HG03558 (cell line): Measurements from ENCODE around the gene OGFOD2.
"Not testable (repeated sequence)": the region's sequence is repeated elsewhere in the genome, so short reads cannot be mapped to it uniquely, and the experiment has no call there.

ENCODE experiments used
- ATAC-seq: cut with Tn5 transposase; IDR thresholded peaks from one replicate; pipeline ENCODE4 v1.9.1; 2021; ENCODE audit warnings: moderate number of reproducible peaks; ENCODE audit not compliant: unreplicated experiment; ENCODE audit errors: extremely low read depth

Gene OGFOD2

DNA sequence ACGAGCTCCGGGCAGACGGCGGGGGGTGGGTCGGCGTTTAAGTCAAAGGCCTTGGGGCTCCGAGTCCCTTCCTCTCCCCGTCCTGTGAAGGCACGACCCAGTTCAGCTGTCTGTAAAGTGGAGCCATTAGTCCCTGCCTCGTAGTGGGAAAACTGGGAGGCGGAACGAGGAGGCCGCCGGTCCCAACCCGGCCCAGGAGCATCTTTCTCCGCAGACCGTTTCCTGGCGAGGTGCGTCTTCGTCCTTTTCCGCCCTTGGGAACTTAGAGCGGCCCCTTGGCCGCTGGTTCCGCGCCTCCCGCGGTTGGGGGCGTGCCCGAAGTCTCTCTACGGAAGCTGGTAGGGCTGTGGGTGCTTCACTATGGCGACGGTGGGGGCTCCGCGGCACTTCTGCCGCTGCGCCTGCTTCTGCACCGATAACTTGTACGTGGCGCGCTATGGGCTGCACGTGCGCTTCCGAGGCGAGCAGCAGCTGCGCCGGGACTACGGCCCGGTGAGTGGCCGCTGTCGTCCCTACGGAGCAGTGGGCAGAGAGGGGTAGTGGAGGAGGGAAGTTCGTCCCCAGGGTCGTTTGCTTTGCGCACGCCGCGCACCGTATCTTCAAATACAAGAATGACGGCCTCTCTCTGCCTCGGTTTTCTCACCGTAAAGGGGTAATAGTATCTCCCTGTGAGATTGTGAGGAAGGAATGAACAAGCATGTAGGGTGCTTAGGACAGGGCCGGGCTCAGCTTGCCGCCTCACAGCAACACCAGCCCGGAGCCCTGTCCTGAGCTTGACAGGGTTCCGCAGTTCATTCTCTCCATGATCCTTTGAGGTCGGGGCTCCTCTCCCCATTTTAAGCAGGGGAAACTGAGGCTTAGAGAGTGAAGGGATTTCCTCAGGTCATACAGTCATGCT is at the start of gene OGFOD2:
Gene OGFOD2, plus strand, starts transcription at position 353 of the 898 bp plus-strand sequence. Its CDS starts 8 bp downstream, at position 361.
- ATAC-seq, result peak; percentile 44

DNA sequence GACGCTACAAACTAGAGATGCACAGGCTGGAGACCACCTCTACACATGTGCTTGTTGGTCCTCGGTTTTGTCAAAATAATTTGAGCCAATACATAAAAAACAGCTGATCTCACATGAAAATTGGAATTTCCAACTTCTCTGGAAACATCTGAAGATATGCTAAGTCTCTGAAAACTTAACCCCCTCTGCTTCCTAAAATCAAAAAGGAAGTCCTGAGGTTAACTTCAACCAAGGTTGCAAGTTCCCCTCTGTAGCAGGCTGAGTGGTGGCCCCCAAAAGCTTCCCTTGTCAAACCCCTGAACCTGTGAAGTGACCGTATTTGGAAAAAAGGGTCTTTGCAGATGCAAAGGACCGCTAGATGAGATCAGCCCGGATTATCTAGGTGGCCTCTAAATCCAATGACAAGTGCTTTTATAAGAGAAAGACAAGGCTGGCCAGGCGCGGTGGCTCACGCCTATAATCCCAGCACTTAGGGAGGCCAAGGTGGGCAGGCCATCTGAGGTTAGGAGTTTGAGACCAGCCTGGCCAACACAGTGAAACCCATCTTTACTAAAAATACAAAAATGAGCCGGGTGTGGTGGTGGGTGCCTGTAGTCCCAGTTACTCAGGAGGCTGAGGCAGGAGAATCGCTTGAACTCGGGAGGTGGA is 47.2 kb upstream of the OGFOD2 start:
- ATAC-seq, result no peak

DNA sequence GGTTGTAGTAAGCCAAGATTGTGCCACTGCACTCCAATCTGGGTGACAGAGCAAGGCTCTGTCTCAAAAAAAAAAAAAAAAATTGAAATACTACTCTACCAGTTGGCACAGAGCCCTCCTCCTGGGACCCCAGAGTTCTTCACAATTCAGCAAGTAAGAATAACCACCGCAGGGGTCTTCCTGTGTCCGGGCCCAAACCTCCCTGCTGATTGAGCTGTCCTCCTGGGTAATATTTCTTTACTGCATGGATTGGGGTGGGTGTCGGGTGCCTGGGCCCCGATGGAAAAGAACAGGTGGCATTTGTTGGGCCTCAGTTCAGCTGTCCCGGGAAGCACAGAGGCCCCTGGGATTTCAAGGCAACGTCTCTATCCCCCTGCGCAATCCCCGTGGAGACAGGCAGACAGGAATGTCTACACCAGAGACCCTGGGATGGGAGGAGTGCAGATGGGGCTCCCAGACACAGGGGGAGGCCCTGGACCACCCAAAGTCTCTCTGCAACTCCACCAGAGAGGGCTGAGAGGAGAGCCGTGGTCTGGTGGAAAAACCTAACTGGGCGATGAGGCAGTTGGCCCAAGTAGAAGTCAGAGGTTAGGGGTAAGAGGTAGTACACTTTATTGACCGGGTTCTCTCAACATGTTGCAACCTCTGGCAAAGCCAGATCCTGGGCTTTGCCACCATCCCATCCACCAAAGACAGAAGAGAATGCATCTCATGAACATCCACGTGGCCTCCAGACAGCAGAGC is 46.5 kb upstream of the OGFOD2 start:
- no peak for ATAC-seq

DNA sequence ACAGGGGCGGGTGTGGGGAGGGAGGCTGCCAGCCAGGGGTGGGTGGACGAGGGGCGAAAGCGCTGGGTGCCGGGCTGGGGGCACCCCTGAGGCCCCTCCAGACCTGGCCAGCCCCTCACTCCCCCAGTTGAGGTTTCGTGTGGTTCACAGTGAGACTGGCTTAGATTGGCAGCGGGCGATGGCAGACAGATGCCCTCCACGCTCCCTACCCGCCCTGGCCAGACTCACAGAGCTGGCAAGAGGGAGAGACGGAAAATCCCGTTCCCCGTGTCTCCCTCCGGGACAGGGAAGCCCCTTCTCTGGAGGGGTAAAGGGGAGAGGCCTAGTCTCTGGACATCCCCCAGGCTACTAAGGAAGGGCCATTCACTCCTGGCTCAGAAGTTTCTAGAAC is 45.9 kb upstream of the OGFOD2 start:
- ATAC-seq, result no peak

DNA sequence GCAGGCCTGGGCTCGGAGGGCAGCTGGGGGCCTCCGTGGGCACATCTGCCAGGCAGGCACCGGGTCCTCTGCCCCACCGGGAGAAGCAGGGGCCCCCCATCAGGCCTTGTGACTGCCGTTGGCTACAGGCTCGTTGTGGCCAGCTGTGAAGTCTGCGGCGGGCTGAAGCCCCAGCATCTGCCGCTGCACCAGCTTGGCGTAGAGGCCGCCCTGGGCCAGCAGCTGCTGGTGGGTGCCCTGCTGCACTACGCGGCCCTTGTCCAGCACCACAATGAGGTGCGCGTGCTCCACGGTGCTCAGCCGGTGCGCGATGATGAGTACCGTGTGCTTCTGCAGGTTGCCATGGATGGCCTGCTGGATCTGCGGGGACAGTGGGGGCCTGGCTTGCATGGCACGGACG is 45.2 kb upstream of the OGFOD2 start:
- no peak for ATAC-seq

DNA sequence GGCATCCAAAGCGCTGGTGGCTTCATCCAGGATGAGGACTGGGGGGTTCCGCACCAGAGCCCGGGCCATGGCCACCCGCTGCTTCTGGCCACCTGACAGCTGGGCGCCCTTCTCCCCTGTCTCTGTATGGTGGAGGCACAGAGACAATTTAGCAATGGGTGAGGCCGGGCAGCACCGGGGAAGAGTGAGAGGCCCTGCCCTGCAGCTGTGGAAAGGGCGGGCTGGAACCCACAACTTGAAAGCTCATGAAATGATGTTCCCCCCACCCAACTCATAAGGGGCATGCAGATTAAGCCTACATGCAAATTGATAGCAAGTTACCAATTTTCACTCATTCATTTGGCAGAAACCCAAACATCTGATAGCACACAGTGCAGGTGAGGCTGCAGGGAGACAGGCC is 42.8 kb upstream of the OGFOD2 start:
- no peak for ATAC-seq

DNA sequence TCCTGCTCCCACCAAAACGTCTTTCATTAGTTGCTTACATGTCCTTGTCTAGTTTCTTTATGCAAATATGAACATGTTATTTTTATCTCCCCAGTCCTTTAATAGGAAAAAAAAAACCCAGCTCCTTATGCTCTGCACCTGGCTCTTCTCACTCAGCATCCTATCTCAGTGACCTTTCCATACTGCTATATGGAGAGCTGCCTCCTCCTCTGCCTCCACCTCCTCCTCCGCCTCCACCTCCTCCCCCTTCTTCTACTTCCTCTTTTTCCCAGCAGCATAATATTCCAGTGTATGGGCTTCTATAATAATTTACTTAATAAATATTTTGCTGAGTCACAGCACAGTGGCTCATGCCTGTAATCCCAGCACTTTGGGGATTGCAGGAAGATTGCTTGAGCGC is 40.3 kb upstream of the OGFOD2 start:
- ATAC-seq, result no peak

DNA sequence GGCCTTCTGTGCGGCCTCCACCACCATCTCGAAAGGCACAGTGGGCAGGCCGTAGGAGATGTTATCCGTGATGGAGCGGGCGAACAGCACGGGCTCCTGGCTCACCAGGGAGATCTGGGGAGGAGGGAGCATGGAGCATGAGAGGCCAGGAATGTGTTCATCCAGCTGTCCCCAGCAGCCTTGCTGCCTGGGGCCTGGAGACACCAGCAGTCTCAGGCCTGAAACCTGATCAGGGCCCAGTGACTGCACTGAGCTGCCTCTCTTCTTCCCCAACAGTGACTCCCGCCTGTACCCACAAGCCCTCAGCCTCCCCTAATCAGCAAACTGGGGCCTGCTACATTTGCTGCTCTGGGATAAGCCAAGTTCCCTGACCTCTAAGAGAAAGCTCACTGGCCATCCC is 39.7 kb upstream of the OGFOD2 start:
- ATAC-seq, result no peak

DNA sequence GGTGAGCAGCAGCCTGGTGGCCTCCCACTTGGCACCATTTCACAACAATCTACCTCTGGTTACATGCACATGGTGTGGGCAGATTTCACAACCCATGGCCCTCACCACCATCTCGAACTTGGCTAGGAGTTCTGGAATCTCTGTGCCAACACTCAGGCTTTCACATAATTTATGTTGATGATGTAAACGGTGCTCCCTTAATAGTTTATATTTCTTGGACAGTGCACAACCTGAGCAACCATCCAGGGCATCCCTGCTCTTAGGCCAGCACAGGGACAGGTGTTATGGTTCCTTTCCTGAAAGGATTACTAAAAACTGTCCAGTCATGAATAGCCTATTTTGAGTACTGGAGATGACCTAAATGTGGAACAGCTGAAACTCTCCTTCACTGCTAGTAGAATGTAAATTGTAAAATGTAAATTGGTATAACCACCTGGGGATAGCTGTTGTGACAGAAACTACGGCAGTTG is 37.4 kb upstream of the OGFOD2 start:
- no peak for ATAC-seq

DNA sequence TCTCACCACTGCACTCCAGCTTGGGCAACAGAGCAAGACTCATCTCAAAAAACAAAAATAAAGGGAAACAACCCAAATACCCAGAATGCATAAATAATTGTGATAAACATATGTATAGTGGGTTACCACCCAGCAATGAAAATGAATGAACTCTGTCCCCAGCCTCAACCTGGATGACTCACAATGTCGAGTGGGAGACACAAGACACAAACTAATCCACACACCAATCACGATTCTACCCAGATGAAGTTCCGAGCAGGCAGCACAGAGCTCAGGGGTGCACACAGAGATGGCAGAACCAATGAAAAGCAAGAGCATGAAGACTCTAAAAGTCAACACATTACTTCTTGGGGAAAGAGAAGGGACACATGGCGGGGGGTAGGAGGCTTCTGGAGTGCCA is 35.9 kb upstream of the OGFOD2 start:
- no peak for ATAC-seq

DNA sequence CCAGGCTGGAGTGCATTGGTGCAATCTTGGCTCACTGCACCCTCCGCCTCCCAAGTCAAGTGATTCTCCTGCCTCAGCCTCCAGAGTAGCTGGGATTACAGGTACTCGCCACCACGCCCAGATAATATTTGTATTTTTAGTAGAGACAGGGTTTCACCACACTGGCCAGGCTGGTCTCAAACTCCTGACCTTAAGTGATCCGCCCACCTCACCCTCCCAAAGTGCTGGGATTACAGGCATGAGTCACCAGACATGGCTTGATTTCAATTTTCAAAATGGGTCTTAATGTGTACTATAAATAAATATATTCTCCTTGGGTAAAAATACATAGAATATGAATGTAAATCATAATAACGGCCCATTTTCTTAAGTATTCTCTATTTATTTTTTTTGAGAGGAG is 33.7 kb upstream of the OGFOD2 start:
- not testable (repeated sequence) for ATAC-seq

DNA sequence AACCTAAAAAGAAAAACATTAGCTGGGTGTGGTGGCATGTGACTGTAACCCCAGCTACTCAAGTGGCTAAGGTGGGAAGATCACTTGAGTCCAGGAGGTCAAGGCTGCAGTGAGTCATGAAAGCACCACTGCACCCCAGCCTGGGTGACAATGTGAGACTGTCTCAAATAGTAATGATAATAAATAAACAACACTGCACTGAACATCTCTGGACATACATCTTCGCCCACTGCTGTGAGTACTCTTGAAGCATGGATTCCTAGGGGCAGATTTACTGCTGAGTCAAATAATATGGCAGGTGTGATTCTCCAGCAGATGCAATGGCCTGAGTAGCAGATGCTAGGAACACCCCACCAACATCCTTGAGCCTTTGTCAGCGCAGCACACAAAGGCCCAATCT is 32.4 kb upstream of the OGFOD2 start:
- ATAC-seq, result no peak

DNA sequence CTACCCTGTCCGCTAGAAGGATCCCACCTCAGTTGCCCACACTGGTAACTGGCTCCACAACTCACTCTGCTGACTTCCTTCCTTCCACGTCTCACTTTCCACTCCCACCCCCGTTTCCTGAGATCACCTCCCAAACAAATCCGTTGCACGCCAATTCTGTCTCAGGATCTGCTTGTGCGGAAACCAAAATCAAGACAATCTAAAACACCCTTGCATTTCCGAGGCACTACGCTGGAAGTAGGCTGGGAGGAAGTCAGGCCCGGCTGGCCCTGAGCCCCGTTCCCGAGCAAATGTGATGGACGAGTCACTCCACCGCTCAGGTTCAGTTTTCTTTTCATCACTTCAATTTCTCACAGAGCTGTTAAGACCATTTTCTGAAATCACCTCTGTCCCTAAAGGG is 31.8 kb upstream of the OGFOD2 start:
- ATAC-seq, result no peak

DNA sequence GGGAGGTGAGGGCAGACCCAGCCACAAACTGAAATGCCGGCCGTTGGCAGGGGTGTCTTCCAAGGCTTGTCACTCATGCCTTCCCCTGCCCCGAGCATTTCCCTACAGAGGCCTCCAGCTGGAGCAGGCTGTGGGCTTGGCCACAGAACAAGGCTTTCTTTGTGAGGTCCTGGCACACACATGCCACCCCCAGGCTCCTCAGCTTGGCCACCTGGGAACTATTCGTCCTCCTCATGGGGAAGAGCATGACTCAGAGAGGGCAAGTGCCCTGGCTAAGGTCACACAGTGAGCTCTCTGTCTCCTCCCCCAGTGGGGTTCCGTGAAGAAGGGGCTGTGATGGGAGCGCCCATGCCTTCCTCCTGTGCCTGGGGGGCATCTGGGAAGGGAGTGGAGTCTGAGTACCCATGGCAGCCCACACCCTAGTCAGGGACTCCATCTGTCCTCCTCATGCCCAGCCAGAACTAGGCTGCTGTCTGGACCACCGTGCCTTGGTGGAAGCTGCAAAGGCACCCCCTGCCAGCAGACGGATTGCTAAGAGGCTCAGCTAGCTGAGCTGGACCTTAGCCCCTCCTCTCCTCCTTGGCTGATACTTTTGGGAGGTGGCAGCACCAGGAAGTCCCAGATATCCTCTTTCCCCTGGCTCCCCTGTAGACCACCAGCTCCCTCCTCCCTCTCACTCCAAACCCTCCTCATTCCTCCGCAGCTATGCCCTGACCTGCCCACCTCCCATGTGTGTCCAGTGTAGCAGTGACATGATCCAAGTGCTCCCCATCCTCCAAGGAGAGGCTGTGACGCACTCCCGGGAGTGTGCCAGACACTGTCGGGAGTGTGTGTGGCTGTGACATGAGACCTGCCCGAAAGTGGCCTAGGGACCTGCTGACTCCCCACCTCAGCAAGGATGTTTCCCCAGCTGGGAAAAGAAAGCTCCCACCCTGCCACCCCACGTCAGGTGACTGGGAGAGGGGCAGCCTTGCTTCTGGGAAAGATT is 30.1 kb upstream of the OGFOD2 start:
- ATAC-seq, result no peak

DNA sequence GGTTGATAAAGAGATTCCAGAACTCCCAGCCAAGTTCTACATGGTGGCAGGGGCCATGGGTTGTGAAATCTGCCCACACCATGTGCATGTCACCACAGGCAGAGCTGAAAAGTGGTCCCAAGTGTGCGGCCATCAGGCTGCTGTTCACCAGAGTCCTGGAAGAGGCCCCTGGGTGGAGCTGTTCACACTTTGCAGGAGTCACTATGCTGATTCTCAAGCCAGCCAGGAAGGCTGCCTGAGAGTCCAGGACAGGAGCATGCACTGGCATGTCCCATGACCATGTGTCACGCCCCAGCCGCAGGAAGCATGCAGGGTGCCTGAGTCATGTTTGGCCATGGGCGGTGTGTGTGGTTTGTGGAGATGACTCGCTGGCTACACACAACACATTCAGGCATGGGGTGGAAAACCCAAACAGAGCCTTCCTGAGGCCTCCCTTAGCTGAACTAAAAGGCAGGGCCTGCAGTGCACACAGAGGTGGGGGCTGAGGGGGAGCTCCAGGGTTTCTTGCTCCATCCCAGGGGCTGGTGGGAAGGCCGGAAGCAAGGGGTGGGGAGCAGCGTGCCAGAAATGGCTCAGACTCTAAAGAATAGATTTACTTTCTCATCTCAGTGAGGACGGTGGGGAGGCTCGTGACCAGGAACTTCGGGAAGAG is 28.2 kb upstream of the OGFOD2 start:
- ATAC-seq, result no peak

DNA sequence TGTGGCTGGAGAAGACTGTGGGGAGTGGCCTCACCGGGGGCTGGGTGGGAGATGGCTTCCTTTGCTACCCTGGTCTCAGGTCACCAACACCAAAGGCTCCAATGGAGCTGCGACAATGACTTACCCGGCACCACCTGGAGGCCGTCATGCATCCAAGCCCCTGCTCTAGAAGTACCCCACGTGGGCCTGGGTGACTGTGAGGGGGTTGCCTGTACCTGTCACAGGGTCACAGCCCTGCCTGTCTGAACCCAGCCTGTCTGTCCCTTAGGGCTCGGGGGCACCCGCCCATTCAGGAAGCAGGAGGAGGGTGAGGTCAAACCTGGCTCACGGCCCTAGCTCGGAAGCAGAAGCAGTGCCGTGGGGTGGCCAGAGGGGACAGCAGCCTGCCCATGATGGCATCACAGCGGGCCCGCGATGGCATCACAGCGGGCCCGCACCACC is 27.7 kb upstream of the OGFOD2 start:
- ATAC-seq, result no peak

DNA sequence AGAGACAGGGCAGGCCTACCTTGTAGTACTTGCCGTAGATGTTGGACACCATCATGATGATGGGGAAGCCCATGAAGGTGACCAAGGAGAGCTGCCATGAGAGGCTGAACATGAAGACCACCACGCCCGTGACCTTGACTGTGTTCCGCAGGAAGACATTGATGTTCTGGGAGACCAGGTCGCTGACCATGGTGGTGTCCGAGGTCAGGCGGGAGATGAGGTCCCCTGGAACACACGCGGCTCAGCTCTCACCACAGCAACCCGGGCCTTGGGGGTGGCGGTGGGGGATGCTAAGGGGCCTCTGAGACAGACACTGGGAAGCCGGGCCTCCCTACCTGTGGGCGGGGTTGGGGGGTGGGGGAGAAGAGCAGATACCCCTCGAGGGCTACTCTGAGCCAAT is 26.4 kb upstream of the OGFOD2 start:
- no peak for ATAC-seq

DNA sequence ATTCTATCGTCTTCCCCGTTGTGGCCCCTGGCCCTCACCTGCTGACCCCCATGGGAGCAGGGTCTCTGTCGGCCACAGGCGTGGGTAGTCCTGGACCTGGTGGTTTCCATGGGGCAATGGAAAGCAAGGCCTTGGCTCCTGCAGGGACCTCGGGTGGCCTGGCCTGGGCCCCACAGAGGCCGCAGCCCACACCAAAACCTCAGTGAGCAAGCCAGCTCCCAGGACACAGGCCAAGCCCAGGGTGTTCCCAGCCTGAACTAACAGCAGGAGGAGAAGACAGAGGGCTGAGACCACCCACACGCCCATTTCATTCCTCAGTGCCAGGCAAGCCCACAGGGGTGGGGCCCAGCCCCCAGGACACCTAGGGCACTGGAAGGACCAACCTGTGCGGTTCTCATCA is 25.6 kb upstream of the OGFOD2 start:
- ATAC-seq, result no peak
